HG03025 (cell line): Measurements from ENCODE around the gene KRTAP1-3.
"Not testable (repeated sequence)": the region's sequence is repeated elsewhere in the genome, so short reads cannot be mapped to it uniquely, and the experiment has no call there.

ENCODE experiments used
- ATAC-seq: cut with Tn5 transposase; IDR thresholded peaks from one replicate; pipeline ENCODE4 v1.9.1; 2021; ENCODE audit warnings: mild to moderate bottlenecking, moderate library complexity; ENCODE audit not compliant: unreplicated experiment, low FRiP score

The KRTAP1-3 gene

DNA sequence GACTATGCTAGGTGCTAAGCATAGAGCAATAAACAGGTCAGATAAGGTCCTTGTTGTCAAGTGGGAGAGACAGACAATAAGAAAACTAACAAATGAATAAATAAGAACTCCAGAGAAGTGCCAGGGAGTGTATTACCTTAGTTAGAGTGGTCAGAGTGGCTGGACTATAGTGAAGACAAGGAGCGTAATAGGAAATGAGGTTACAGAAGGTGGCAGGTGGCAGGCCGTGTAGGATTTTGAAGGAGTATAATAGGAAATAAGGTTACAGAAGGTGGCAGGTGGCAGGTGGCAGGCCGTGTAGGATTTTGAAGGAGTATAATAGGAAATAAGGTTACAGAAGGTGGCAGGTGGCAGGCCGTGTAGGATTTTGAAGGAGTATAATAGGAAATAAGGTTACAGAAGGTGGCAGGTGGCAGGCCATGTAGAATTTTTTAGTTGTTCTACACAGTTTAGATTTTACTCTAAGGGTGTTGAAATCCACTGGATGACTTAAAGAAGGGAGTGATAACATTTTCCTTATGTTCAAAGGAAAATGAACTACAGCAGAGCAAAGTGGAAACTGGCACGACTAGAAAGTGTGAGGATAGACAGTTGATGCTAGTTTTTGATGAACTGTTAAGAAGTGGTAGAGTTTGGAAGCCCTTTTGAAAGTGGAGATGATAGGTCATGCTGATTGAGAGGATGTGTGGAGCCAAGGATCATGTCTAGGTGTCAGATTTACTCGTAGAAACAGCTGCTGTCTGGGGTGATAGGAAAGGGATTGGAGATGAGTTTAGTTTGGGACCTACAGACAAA lies 22.2 kb downstream of the KRTAP1-3 start:
- no peak for ATAC-seq

DNA sequence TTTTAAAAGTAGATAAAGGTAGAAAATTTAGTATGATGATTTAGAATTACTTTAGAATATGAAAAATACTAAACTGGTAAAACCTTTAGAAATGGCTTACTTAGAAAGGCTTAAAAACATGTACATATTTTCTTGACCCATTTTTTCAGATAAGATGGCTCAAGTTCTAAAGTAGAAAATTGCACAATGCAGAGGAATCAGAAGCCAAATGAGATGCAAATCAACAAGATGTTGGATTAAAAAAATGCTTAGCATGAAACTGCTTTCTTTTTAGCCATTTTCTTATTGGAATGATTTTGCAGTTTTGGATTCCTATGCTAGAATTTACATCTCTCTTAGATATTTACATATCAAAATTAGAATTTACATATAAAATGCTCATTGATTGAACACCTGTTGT lies 24.2 kb downstream of the KRTAP1-3 start:
- ATAC-seq, result no peak

DNA sequence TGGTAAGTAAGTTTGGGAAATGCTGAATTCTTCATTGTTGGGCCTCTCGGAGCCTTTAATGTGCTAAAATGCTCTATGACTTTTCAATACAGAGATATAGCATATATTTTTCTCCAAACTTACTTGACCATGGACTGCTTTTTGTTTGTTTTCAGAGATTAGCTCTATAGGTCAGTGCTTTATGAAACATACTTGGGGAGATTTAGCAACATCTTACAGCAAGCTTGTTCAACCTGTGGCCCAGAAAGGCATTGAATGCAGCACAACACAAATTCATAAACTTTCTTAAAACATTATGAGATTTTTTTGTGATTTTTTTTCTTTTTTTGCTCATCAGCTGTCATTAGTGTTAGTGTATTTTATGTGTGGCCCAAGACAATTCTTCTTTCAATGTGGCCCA lies 24.7 kb downstream of the KRTAP1-3 start:
- no peak for ATAC-seq

DNA sequence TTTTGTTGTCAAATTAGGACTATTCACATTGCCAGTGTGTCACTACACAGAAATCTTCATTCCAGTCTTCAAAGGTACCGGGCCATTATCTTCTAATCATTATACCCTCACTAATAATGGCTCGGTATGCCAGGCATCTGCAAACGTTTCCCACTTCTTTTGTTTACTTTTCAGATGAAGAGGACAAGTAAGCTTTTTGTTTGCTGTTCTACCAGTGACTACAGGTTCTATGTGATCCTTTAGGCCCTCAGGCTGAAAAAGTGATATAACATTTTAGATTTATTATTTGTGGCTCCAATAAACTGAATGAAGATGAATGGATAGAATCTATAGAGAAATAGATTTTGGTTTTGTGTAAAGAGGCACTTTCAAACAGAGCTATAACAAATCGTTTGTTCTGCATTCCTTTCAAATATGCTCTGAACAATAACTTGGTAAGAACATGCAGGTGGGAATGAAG lies 25.3 kb downstream of the KRTAP1-3 start:
- no peak for ATAC-seq

DNA sequence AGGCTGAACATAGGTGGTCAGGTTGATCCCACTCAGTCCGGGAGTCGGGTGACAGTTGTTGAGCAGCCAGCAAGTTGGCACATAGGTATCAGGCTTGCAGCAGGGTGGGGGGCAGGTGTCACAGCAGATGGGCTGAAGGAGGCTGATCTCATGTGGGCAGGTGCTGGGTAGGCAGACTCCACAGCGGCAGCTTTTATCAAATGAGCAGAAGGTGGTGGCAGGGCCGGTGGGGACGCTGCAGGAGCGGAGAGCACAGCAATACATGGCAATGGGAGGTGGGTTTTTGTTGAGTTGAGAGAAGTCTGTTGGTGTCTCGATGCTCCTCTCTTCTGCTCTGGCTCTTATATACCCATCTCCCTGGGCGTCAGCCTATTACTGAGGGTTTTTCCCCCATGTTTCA lies 25.9 kb downstream of the KRTAP1-3 start, which contains the start of gene KRTAP3-1:
Gene KRTAP3-1 (minus strand): TSS at position 318 of the 400 bp plus-strand sequence. CDS start 54 bp downstream, at position 264.
- ATAC-seq, result no peak

DNA sequence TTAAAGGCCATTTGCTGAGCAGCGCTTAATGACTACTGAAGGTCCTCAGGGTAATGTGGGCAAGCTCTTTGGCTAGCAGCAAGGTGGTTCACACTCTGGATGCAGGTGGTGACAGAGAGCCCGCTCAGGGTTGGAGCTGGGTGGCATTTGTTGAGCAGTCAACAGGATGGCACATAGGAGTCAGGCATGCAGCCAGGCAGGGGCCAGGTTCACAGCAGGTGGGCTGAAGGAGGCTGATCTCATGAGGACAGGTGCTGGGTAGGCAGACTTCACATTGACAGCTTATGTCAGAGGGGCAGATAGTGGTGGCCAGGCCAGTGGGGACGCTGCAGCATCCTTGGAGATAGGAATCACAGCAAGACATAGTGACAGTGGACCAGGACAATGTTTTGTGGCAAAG lies 30.3 kb downstream of the KRTAP1-3 start:
- ATAC-seq, result no peak

DNA sequence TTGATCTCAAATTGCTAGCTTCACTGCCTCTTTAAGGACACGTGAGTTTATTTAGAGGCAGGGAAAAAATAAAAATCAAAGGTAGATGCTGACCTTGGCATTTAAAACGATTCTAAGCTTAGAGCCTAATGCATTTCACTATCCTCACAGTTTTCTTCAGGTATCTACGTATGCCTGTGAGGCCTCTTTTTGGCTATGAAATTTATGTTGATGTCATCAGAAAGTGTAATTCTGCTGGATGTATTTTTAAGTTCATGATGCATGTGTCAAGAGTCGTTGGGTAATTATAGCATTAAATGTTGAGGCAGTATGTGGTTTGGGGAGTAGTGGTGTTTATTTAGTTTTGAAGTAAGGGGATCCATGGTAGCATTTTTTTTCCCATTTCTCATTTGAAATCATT lies 30.7 kb downstream of the KRTAP1-3 start:
- ATAC-seq, result no peak

DNA sequence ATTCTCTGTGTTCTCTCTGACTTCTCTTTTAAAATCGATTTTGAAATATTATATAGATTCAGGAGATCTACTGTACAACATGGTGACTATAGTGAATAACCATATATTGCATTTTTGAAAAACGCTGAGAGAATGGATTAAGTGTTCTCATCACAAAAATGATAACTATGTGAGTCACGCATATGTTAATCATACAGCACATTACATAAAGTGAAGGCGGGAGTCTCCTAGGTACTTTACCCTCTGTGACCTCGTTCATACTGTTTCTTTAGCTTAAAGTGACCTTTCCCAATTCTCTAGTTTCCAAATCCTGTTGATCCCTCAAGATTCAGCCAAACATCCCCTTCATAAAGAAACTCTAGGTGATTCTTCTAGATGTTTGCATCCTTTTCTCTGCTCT lies 31.9 kb downstream of the KRTAP1-3 start:
- ATAC-seq, result no peak

DNA sequence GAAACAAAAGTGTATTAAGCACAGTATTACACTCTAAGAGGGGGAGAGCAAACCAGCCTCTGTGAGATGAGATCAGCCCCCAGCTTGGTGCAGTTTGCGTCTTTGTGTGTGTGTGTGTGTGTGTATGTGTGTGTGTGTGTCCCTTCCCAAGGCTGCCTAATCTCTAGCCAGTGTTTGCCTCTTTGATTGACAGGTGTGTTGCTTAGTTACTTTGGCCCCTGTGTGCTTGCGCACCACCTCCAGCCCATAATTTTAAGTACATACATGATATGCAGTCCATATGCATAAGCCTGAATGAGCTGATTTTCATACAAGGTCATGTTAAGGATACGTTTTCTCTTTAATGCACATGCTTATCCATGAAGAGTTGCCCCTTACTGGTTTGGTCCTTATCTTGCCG lies 32.9 kb downstream of the KRTAP1-3 start:
- no peak for ATAC-seq

DNA sequence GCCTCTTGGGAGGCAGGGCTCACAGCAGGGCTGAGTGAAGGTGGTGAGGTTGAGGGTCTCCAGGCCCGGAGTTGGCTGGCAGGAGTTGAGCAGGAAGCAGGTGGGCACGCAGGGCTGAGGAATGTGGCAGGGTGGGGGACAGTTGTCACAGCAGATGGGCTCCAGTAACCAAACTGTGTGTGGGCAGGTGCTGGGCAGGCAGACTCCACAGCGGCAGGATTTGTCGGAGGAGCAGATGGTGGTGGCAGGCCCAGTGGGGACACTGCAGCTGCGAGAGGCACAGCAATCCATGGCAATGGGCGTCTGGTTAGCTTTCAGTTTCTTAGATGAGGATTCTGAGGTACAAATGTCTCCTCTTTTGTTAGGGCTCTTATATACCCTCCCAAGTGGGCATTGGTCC lies 35.1 kb downstream of the KRTAP1-3 start, which contains the start of gene KRTAP3-2:
Gene KRTAP3-2 (minus strand): TSS at position 344 of the 400 bp plus-strand sequence. CDS start 53 bp downstream, at position 291.
- ATAC-seq, result not testable (repeated sequence)

DNA sequence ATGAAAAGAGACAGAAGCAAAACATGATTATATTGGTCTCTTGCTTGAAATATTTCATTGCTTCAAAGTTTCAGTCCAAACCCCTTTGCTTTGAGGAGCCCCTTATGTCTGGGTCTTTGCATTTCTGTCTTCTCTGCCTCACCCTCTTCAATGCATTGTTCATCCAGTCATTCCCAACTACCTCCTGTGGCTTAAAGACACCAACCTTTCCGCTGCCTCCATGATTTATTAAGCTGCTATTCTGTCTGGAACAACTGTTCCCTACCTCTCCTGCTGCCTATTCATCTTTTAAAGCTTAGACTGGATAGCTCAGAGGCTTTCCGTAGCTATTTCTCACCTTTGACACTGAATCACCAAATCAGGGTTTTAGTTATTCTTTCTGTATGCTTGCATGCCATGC lies 37.3 kb downstream of the KRTAP1-3 start:
- no peak for ATAC-seq

DNA sequence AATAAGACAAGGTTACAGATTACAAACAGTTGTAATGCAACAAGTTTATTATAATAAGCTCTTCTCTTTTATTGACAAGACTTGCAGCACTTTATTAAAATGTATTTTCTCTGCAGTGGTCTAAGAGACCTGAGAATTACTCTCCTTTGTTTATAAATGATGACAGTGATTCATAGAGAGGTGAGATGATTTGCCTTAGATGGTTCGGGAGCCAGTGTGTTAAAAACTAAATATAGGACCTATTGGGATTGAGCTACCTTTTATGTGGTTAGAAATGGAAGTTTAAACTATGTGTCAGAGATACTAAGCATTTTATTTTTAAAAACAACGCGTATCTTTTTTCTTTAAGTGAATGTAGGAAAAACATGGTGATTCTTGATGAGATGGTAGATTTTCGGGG lies 37.8 kb downstream of the KRTAP1-3 start:
- ATAC-seq, result no peak

DNA sequence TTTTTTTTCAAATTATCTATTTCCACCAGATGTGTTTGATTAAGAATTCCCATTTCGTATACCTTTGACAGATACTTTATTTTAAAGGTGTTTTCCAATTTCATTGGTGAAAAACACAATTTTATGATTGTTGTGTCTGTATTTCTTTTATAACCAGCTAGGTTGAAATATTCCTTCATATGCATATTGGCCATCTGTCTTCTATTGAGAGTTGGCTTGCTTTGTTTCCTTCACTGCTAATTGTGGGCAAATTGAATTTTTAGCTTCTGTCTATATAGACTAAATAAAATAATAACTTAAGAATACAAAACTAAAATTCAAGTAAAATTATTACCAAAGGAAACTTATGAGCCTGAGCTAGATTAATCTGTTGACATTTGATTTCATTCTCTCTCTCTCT lies 39.6 kb downstream of the KRTAP1-3 start:
- ATAC-seq, result no peak

DNA sequence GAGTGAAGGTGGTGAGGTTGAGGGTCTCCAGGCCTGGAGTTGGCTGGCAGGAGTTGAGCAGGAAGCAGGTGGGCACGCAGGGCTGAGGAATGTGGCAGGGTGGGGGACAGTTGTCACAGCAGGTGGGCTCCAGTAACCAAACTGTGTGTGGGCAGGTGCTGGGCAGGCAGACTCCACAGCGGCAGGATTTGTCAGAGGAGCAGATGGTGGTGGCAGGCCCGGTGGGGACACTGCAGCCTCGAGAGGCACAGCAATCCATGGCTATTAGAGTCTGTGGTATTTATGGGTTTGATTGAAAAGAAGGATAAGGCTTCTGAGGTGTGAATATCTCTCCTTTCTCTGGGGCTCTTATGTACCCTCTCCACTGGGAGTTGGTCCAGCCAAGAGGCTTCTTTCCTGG lies 40.8 kb downstream of the KRTAP1-3 start, which contains the start of gene KRTAP3-3:
Gene KRTAP3-3 (minus strand): TSS at position 326 of the 400 bp plus-strand sequence. CDS start 67 bp downstream, at position 259.
- ATAC-seq, result no peak

DNA sequence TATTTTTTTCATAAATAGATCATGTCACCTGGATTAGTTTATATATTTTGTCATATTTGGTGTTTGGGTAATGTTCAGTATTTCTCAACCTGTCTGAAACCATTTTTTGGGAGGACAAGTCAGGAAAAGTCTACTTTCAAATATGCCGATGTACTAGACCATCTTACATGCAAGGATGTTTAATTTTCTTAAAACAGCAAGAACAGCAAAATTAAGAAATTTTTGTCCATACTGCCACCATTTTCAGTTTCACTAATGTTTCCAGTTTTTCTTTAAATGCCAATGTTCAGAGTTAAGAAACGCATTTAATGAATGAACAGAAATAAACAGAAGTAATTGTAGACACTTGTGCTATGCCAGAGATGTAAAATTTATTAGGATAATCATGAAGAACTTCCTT lies 41.6 kb downstream of the KRTAP1-3 start:
- ATAC-seq, result no peak

DNA sequence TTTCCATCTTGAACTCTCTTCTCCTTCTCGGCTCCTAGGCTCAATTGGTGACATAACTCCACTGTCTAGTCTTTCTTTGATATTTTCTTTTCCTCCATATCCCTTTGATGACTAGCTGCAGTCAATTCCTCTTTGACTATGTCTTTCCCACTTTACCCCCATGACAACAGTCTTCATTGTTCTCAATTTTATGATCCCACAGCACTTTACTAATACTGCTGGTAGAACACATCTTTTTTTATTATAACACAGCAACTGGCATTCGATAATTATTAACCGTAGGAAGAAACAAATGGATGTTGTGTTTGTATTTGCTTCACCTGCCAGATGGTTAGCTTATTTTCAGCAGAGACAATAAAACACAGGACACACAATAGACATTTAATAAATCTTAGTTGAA lies 42.0 kb downstream of the KRTAP1-3 start:
- no peak for ATAC-seq

DNA sequence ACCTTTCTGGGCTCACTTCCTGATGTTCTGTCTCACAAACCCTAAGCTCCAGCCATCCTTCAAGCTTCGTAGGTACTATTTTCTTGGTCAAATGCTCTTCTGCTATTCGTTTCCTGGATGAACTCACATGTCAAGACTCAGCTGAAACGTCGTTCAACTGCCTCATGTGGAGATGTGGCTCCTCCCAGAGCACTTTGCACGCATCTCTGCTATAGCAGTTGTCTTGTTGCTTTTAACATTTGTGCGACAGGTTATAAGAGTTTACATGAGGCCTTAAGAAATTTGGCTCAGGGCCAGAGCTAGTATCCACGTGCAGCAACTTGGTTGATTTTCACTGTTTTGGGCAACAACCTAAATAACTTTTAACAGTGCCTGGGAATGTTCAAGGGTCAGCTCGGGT lies 47.8 kb downstream of the KRTAP1-3 start:
- ATAC-seq, result no peak

DNA sequence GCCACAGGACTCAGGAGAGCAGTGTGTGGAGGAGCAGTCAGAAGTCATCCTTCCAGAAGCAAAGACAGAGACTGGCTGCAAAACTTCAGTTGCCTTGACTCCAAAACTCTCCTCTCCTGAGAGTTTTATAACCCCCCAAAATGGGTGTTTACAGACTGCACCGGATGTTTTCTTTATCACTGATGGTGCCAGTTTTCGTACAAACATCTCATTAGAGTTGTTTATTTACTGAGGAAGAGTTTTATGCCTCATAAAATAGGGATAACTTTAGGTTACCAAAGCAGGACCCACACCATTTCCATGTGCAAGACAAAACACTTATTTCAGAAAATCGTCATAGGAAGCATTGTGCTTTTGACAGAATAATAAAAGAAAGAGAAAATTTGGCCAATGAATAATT lies 50.4 kb downstream of the KRTAP1-3 start, which contains the start of gene KRT40:
Gene KRT40 (minus strand): TSS at position 101 of the 400 bp plus-strand sequence. CDS start 53 bp downstream, at position 48.
- no peak for ATAC-seq
